ENCODE measurements around the gene CDC25B. TPM values are rescaled to one million over a fixed set of nuclear protein-coding genes. Genes with fewer than 3 reads are reported as not detected.

CDC25B gene
- total RNA-seq, 1 donor from 2014 or later: 24.3 TPM

DNA sequence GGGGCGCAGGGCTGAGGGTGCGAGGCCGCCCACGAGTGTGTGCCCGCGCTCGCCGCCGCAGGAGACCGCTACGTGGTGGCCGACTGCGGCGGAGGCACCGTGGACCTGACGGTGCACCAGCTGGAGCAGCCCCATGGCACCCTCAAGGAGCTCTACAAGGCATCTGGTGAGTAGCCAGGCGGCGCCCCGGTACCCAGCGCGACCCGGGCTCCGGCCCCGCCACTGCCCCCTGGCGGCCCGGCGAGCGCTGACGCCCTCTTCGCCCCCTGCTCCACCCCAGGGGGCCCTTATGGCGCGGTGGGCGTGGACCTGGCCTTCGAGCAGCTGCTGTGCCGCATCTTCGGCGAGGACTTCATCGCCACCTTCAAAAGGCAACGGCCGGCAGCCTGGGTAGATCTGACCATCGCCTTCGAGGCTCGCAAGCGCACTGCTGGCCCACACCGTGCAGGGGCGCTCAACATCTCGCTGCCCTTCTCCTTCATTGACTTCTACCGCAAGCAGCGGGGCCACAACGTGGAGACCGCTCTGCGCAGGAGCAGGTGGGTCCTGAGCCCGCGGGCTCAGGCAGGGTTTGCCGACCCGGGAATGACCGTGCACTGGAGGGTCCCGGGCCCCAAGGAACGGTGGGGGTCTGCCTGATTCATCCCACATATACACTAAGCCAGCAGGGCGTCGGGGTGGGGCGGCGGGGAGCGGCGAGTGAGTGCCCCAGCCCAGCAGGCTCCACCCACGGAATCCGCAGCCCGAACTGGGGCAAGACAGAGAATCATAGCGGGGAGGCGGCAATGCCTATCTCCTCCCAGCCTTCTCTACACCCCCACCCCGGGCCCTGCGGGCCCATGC lies 46.2 kb upstream of the CDC25B start:
- Mint-ChIP-seq H3K4me1 (peaks cover 15% of the 10 kb centered on the region), H3K27me3 (peaks cover 10% of the 10 kb centered on the region), H3K36me3 (ENCODE audit: low read depth) (peaks cover 5% of the 10 kb centered on the region), H3K4me3 (no peak overlapping the region), H3K9me3 (no peaks in the 10 kb centered on the region), H3K27ac (no peak overlapping the region)
- DNase-seq (no peak), ATAC-seq (ENCODE audit: low read depth) (no peak)
- intact Hi-C loops (cut with micrococcal nuclease): no loop called here
- POLR2A ChIA-PET: no interaction called here
- TF ChIP-seq, protein P1, sequence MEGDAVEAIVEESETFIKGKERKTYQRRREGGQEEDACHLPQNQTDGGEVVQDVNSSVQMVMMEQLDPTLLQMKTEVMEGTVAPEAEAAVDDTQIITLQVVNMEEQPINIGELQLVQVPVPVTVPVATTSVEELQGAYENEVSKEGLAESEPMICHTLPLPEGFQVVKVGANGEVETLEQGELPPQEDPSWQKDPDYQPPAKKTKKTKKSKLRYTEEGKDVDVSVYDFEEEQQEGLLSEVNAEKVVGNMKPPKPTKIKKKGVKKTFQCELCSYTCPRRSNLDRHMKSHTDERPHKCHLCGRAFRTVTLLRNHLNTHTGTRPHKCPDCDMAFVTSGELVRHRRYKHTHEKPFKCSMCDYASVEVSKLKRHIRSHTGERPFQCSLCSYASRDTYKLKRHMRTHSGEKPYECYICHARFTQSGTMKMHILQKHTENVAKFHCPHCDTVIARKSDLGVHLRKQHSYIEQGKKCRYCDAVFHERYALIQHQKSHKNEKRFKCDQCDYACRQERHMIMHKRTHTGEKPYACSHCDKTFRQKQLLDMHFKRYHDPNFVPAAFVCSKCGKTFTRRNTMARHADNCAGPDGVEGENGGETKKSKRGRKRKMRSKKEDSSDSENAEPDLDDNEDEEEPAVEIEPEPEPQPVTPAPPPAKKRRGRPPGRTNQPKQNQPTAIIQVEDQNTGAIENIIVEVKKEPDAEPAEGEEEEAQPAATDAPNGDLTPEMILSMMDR (IDR thresholded peaks at IDR 0.05): no peak
- CTCF ChIA-PET: interaction anchor here (1.2 kb wide), 1 partner anchor 39 kb away, joined by 5 read pairs; no protein-coding TSS in a partner anchor

DNA sequence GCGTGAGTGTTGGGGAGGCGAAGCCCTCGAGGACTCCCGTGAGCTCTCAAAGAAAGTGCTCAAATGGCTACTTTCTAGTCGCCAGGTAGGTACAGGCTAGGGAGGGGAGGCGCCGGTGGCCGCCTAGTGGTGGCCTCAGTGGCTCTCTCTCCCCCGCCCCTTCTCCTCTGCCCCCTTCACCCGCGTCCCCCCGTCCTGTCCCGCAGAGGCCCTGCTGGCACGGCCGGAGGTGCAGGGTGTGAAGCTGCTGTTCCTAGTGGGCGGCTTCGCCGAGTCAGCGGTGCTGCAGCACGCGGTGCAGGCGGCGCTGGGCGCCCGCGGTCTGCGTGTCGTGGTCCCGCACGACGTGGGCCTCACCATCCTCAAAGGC lies 44.8 kb upstream of the CDC25B start:
- Mint-ChIP-seq H3K4me1 (peaks cover 11% of the 10 kb centered on the region), H3K27ac (no peak overlapping the region), H3K36me3 (ENCODE audit: low read depth) (peaks cover 6% of the 10 kb centered on the region), H3K9me3 (no peaks in the 10 kb centered on the region), H3K27me3 (no peaks in the 10 kb centered on the region), H3K4me3 (no peak overlapping the region)
- TF ChIP-seq, protein P1 (IDR thresholded peaks at IDR 0.05): no peak
- ATAC-seq (ENCODE audit: low read depth): no peak
- intact Hi-C loops (cut with micrococcal nuclease): no loop called here
- CTCF ChIA-PET: interaction anchor here (1.2 to 5.5 kb wide), 2 partner anchors 16 to 41 kb away, joined by 5 to 32 read pairs; partner anchors contain the start of gene ADISSP
- no peak for DNase-seq
- POLR2A ChIA-PET: no interaction called here

DNA sequence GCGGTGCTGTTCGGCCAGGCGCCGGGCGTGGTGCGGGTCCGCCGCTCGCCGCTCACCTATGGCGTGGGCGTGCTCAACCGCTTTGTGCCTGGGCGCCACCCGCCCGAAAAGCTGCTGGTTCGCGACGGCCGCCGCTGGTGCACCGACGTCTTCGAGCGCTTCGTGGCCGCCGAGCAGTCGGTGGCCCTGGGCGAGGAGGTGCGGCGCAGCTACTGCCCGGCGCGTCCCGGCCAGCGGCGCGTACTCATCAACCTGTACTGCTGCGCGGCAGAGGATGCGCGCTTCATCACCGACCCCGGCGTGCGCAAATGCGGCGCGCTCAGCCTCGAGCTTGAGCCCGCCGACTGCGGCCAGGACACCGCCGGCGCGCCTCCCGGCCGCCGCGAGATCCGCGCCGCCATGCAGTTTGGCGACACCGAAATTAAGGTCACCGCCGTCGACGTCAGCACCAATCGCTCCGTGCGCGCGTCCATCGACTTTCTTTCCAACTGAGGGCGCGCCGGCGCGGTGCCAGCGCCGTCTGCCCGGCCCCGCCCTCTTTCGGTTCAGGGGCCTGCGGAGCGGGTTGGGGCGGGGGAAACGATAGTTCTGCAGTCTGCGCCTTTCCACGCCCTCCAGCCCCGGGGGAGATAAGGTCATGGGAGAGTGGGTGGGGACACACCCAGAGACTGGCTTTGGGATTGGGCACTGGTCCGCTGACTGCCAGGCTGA lies 44.3 kb upstream of the CDC25B start:
- peak; percentile 54 for DNase-seq
- Mint-ChIP-seq H3K27ac (peak overlapping the region; percentile 63), H3K36me3 (ENCODE audit: low read depth) (peaks cover 6% of the 10 kb centered on the region), H3K4me3 (peak overlapping the region; percentile 77), H3K9me3 (no peaks in the 10 kb centered on the region), H3K27me3 (no peaks in the 10 kb centered on the region), H3K4me1 (peaks cover 11% of the 10 kb centered on the region)
- TF ChIP-seq, protein P1 (IDR thresholded peaks at IDR 0.05): no peak
- ChIA-PET CTCF (interaction anchor here (1.5 to 5.5 kb wide), 2 partner anchors 16 to 333 kb away, joined by 6 to 32 read pairs; partner anchors contain the start of gene ADISSP), POLR2A (interaction anchor here (0.6 kb wide), 1 partner anchor 12 kb away, joined by 3 read pairs; no protein-coding TSS in a partner anchor)
- ATAC-seq (ENCODE audit: low read depth): peak; percentile 85
- intact Hi-C loops (cut with micrococcal nuclease): no loop called here

DNA sequence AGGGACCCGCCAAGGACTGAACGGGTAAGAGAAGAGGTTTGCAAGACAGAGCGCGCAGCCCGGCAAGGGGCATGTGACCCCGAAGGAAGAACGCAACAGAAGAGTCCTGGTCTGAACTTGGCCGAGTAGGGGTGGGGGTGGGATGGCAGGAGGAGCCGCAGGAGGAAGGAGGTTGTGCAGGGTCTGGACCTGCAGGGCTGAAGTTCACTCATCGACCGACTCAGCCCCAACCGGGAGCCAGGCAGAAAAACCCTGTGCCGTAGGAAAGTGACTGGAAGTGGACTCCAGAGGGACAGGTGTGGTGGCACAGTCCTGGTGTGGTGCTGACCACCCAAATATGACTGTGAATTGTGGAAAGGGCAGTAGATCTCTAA lies 43.7 kb upstream of the CDC25B start:
- H3K27ac Mint-ChIP-seq: peak overlapping the region; percentile 63

More for the DNA sequence above, 43.7 kb upstream of the CDC25B start:
- H3K4me1 Mint-ChIP-seq: peaks cover 11% of the 10 kb centered on the region
- ATAC-seq (ENCODE audit: low read depth) (no peak), DNase-seq (no peak)
- peak overlapping the region; percentile 77 for H3K4me3 Mint-ChIP-seq
- TF ChIP-seq, protein P1 (IDR thresholded peaks at IDR 0.05): no peak
- H3K36me3 Mint-ChIP-seq (ENCODE audit: low read depth): peaks cover 8% of the 10 kb centered on the region
- ChIA-PET CTCF (interaction anchor here (0.7 to 5.5 kb wide), 5 partner anchors 11 to 333 kb away, joined by 3 to 32 read pairs (median 6); partner anchors contain the start of genes ADISSP and SPEF1), POLR2A (interaction anchor here (0.6 to 0.9 kb wide), 2 partner anchors 11 to 16 kb away, joined by 3 to 4 read pairs; no protein-coding TSS in a partner anchor)
- H3K9me3 Mint-ChIP-seq: no peaks in the 10 kb centered on the region
- H3K27me3 Mint-ChIP-seq: no peaks in the 10 kb centered on the region
- intact Hi-C loops (cut with micrococcal nuclease): no loop called here

All from activated B cell treated with CpG ODN at 0.5 μM for 24 hours (primary cell).